Smooth muscle cell (in vitro differentiated cells): ENCODE measurements around the gene MYPOP. TPM values are rescaled to one million over a fixed set of nuclear protein-coding genes. Genes with fewer than 3 reads are reported as not detected.
A peak's percentile ranks its signal among the peaks of the same experiment; 100 is the strongest.

ENCODE experiments used
- DNase-seq: peaks from one replicate; lab custom pipeline; 2025; ENCODE audit not compliant: unreplicated experiment; lab: John Stamatoyannopoulos, UW
- H2AFZ ChIP-seq: fragments of 200-600 bp; sonication (generic); 2 replicates; pipeline ENCODE4 v1.6.0; 2016; ENCODE audit warnings: antibody characterized with exemption, low read depth, mild to moderate bottlenecking
- H3F3A ChIP-seq: fragments of 200-600 bp; sonication (generic); 2 replicates; pipeline ENCODE4 v1.6.0; 2017; ENCODE audit warnings: antibody characterized with exemption, low read depth
- H3K27ac ChIP-seq: fragments of 200-600 bp; sonication (generic); 2 replicates; pipeline ENCODE4 v1.5.1; 2016; ENCODE audit warnings: low read depth, mild to moderate bottlenecking
- H3K27me3 ChIP-seq: fragments of 200-600 bp; sonication (generic); 2 replicates; pipeline ENCODE4 v1.6.1; 2016; ENCODE audit warnings: low read depth, mild to moderate bottlenecking
- H3K36me3 ChIP-seq: fragments of 200-600 bp; sonication (generic); 2 replicates; pipeline ENCODE4 v1.5.1; 2016; ENCODE audit warnings: low read depth
- H3K4me1 ChIP-seq: fragments of 200-600 bp; sonication (generic); 2 replicates; pipeline ENCODE4 v1.5.1; 2016; ENCODE audit warnings: low read depth
- H3K4me2 ChIP-seq: fragments of 200-600 bp; sonication (generic); 2 replicates; pipeline ENCODE4 v1.6.0; 2016; ENCODE audit warnings: mild to moderate bottlenecking
- H3K4me3 ChIP-seq: fragments of 200-600 bp; sonication (generic); 2 replicates; pipeline ENCODE4 v1.5.1; 2016; ENCODE audit warnings: mild to moderate bottlenecking
- H3K79me2 ChIP-seq: fragments of 200-600 bp; sonication (generic); 2 replicates; pipeline ENCODE4 v1.6.0; 2016; ENCODE audit warnings: low read depth, mild to moderate bottlenecking
- H3K9ac ChIP-seq: fragments of 200-600 bp; sonication (generic); 2 replicates; pipeline ENCODE4 v1.6.0; 2016; ENCODE audit warnings: low read depth
- H3K9me3 ChIP-seq: fragments of 200-600 bp; sonication (generic); replicated peaks from 2 replicates; pipeline ENCODE4 v1.5.1; 2016; ENCODE audit warnings: low read depth
- H4K20me1 ChIP-seq: fragments of 200-600 bp; sonication (generic); 2 replicates; pipeline ENCODE4 v1.6.0; 2016; ENCODE audit warnings: low read depth
- WGBS: methylation state at CpG from one replicate; pipeline ENCODE4 v1.1.7; 2016; ENCODE audit warnings: low lambda C conversion rate; 5-methylcytosine and 5-hydroxymethylcytosine counted together
- polyA plus RNA-seq: library from polyadenylated mRNA; unstranded; fragments of >200 nt; fragmentation: Nextera tagmentation; extraction: Ambion mirVana; gene quantifications from 2 replicates; pipeline ENCODE4 v1.2.1, GENCODE V29; 2016
- total RNA-seq: library from RNA; depleted of rRNA; stranded (reverse); fragments of >200 nt; gene quantifications from 2 replicates; pipeline ENCODE4 v1.2.3, GENCODE V29; 2014
- TF ChIP-seq, protein P1 (sequence below): fragments of 200-600 bp; sonication (generic); IDR thresholded peaks from 2 replicates; pipeline ENCODE4 v1.5.1; 2017; ENCODE audit warnings: borderline replicate concordance, mild to moderate bottlenecking, antibody characterized with exemption; ENCODE audit not compliant: insufficient read depth, poor library complexity, severe bottlenecking

Gene MYPOP
- total and polyA plus RNA-seq, 2 experiments from 2014 or later = 1.6 to 2.1 TPM

DNA sequence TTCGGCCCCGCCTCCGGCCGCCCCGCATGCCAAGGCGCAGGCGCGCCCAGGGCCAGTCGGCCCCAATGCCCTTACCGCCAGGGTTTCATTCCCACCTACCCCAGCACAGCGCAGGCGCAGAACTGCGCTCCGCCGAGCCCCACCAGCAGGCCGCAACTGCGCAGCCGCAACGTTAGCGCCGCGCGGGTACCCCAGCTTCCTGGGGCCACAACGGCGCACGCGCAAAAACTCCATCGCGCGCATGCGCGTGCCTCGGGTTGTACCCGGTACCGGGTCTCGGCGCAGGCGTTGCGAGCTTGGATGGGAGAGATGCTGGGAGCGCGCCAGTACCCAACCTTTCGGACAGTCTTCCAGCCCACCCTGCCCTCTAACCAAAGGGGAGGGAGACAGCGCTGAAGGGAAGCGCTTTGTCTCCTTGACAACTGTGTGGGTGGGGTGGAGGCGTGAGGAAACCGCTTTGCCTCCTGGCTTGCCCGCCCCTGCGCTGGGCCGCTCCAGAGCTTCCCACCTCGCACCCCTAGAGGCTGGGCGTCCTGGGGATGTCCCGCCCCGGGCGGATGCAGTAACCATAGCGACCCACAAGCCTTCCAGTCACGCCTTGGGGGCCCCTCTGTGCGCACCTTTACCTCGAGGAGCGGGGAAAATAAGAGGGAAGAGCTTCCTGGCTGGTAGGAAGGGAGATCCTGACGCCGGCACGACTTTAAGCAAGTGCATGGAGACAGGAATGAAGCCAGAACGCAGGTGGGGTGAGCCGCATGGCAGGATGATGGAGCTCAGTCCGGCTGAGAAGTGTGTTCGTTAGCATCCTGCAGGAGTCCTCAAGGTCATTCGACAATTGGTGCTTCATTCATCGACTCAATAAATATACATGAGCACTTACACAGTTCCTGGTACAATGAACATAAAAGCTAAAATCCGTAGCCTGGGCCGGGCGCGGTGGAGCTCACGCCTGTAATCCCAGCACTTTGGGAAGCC lies 525 bp upstream of the MYPOP start:
- H3K9me3 ChIP-seq = no peaks in the 10 kb centered on the region
- TF ChIP-seq, protein P1, sequence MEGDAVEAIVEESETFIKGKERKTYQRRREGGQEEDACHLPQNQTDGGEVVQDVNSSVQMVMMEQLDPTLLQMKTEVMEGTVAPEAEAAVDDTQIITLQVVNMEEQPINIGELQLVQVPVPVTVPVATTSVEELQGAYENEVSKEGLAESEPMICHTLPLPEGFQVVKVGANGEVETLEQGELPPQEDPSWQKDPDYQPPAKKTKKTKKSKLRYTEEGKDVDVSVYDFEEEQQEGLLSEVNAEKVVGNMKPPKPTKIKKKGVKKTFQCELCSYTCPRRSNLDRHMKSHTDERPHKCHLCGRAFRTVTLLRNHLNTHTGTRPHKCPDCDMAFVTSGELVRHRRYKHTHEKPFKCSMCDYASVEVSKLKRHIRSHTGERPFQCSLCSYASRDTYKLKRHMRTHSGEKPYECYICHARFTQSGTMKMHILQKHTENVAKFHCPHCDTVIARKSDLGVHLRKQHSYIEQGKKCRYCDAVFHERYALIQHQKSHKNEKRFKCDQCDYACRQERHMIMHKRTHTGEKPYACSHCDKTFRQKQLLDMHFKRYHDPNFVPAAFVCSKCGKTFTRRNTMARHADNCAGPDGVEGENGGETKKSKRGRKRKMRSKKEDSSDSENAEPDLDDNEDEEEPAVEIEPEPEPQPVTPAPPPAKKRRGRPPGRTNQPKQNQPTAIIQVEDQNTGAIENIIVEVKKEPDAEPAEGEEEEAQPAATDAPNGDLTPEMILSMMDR = no peak

GRCh38 chr19:45901432-45901911 lies 941 bp downstream of the MYPOP start:
- 3% methylated on average over 46 of the region's 69 CpGs for WGBS
- no peaks in the 10 kb centered on the region for H3K36me3 ChIP-seq
- TF ChIP-seq, protein P1 = no peak
- peak; percentile 25 for DNase-seq
- no peaks in the 10 kb centered on the region for H3K27me3 ChIP-seq
- no peaks in the 10 kb centered on the region for H3K9me3 ChIP-seq
- H3K79me2 ChIP-seq = peaks cover 9% of the 10 kb centered on the region
- H3F3A ChIP-seq = peaks cover 5% of the 10 kb centered on the region
- H3K9ac ChIP-seq = no peak overlapping the region
- peaks cover 19% of the 10 kb centered on the region for H4K20me1 ChIP-seq
- peak overlapping the region; percentile 99 for H3K4me2 ChIP-seq
- H3K4me1 ChIP-seq = peaks cover 6% of the 10 kb centered on the region
- no peak overlapping the region for H3K27ac ChIP-seq
- peak overlapping the region; percentile 89 for H3K4me3 ChIP-seq
- peak overlapping the region; percentile 84 for H2AFZ ChIP-seq

More for the DNA sequence above, 525 bp upstream of the MYPOP start:
- H3K9ac ChIP-seq = no peak overlapping the region
- DNase-seq = peak; percentile 97
- peaks cover 5% of the 10 kb centered on the region for H3F3A ChIP-seq
- peak overlapping the region; percentile 28 for H3K27ac ChIP-seq
- 9% methylated on average over 63 of the region's 73 CpGs for WGBS
- peaks cover 6% of the 10 kb centered on the region for H3K4me1 ChIP-seq
- H4K20me1 ChIP-seq = peaks cover 19% of the 10 kb centered on the region
- H3K27me3 ChIP-seq = no peaks in the 10 kb centered on the region
- H2AFZ ChIP-seq = peak overlapping the region; percentile 70
- H3K4me2 ChIP-seq = peak overlapping the region; percentile 99
- H3K79me2 ChIP-seq = peaks cover 9% of the 10 kb centered on the region
- no peaks in the 10 kb centered on the region for H3K36me3 ChIP-seq
- H3K4me3 ChIP-seq = peak overlapping the region; percentile 89

DNA sequence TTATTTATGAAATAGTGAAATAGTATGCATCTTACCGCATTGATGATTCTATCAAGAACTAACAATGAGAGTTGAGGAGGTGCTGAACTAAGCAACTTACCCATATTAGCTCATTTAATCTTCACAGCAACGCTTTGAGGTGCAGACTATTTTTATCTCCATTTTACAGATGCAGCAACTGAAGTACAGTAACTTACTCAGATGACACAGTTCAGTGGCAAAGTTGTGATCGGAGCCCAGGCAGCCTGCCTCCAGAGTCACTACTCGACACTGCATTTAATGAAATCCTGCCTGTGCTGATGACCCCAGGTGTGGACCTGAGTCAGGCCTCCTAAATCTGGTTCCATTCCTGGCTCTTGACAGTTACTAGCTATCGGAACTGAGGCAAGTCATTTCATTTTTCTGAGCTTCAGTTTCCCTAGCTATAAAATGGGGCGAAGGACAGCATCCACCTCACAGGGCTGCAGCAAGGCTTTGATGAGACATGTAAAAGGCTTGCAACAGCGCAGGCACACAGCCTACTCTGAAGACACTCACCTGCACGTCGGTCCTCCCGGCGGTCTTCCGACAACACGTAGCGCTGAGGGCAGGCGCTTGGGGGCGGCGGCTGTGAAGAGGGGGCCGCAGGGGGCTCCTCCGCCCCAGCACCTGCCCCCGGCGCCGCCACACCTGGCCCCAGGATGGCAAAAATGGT lies 1.5 kb downstream of the MYPOP start:
- Histone ChIP-seq H4K20me1 (peaks cover 19% of the 10 kb centered on the region), H3K4me2 (peak overlapping the region; percentile 99), H3K36me3 (no peaks in the 10 kb centered on the region), H3K79me2 (peaks cover 9% of the 10 kb centered on the region), H3K9me3 (no peaks in the 10 kb centered on the region), H3K4me3 (peak overlapping the region; percentile 89), H3K27ac (no peak overlapping the region), H3K4me1 (peaks cover 6% of the 10 kb centered on the region), H2AFZ (no peak overlapping the region), H3F3A (peaks cover 5% of the 10 kb centered on the region), H3K27me3 (no peaks in the 10 kb centered on the region), H3K9ac (no peak overlapping the region)
- TF ChIP-seq, protein P1 = no peak
- WGBS = 44% methylated on average over 14 of the region's 22 CpGs
- DNase-seq = no peak
